HFF-Myc (cell line): ENCODE data around the gene OR2D3.
"Not testable (repeated sequence)": the region's sequence is repeated elsewhere in the genome, so short reads cannot be mapped to it uniquely, and the experiment has no call there.

Experiments used
- DNase-seq: peaks from one replicate; pipeline ENCODE4 v3.0.0-alpha.2; 2011; ENCODE audit warnings: low read depth; ENCODE audit errors: extremely low read depth
- H3K4me3 ChIP-seq: replicated peaks from 2 replicates; pipeline ENCODE4 v1.5.1; 2011; ENCODE audit warnings: low read depth, mild to moderate bottlenecking, control low read depth, low read length
- TF ChIP-seq, protein P1 (sequence below): IDR thresholded peaks from 2 replicates; pipeline ENCODE4 v1.5.1; 2012; ENCODE audit warnings: mild to moderate bottlenecking, low read depth, low read length, control low read depth; ENCODE audit errors: missing control alignments

The OR2D3 gene, protein sequence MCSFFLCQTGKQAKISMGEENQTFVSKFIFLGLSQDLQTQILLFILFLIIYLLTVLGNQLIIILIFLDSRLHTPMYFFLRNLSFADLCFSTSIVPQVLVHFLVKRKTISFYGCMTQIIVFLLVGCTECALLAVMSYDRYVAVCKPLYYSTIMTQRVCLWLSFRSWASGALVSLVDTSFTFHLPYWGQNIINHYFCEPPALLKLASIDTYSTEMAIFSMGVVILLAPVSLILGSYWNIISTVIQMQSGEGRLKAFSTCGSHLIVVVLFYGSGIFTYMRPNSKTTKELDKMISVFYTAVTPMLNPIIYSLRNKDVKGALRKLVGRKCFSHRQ

DNA sequence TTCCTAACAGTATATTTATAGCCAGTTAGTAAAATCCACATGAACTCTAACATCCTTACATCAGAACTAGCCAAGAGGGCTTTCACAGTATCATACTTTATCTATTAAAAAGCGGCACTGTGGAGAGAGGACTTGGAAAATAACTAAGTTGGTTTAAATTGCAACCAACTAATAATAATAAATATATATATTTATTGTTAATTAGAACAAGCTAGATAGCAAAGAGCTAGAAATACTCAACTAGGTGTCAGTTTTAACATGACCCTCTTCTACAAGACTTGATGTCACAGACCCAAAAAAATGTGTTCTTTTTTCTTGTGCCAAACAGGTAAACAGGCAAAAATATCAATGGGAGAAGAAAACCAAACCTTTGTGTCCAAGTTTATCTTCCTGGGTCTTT is at the start of gene OR2D3:
Gene OR2D3 (plus strand): TSS at position 301 of the 400 bp plus-strand sequence. CDS start 0 bp downstream, at position 301.
- no peak within 1 kb of the TSS for H3K4me3 ChIP-seq
- TF ChIP-seq, protein P1, sequence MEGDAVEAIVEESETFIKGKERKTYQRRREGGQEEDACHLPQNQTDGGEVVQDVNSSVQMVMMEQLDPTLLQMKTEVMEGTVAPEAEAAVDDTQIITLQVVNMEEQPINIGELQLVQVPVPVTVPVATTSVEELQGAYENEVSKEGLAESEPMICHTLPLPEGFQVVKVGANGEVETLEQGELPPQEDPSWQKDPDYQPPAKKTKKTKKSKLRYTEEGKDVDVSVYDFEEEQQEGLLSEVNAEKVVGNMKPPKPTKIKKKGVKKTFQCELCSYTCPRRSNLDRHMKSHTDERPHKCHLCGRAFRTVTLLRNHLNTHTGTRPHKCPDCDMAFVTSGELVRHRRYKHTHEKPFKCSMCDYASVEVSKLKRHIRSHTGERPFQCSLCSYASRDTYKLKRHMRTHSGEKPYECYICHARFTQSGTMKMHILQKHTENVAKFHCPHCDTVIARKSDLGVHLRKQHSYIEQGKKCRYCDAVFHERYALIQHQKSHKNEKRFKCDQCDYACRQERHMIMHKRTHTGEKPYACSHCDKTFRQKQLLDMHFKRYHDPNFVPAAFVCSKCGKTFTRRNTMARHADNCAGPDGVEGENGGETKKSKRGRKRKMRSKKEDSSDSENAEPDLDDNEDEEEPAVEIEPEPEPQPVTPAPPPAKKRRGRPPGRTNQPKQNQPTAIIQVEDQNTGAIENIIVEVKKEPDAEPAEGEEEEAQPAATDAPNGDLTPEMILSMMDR: no peak
- no peak for DNase-seq

DNA sequence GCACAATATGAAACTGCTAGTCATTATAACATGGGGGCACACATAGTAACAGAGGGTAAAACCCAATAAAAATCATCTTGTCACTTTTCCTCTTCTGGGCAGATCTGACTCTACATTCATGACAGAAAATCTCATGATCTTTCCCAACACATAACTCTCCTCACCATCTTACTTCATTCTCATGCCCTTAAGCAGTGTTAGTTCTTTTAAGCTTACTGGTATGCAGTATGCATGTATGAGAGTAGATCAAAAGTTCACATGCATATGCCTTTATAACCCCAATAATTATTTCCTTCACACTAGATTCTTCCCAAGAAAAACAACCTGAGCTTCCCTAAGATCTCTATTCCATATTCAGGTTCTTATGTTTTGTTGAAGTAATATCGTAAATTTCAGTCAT is 49.5 kb upstream of the OR2D3 start:
- TF ChIP-seq, protein P1: no peak
- DNase-seq: no peak
- H3K4me3 ChIP-seq: no peak overlapping the region

DNA sequence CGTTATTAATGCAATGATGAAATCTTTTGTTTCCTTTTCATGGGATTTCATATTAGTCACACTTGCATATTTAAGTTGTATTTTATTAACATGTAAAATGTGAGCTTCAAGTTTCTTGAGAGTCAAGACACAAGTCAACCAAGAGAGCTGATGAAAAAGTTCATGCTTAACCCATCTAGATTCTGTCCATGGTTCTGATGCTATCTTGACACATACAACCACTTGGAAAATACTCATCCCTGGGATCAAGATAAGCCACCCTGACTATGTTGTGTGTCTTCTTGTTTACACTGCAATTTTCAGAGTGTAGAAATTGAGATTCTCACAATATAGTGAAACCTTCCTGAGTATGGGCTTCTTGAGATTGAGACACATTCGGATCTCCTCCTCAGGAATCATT is 45.0 kb upstream of the OR2D3 start:
- no peak overlapping the region for H3K4me3 ChIP-seq
- DNase-seq: no peak
- TF ChIP-seq, protein P1: no peak

DNA sequence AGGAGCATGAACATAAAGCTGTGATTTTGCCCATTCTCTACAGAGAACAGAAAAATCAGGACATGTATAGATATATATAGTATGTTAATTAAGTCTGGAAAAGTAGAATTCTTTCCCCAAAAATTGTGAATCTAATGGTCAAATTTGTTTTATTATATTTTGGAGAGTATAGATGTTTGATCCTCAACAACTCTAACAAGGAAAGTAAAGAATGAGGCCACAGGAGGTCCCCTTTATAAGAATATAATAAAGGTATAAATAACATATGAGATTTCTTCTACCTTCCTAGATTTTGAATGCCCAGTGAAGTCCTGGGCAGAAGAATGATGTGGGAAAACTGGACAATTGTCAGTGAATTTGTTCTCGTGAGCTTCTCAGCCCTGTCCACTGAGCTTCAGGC is 44.5 kb upstream of the OR2D3 start, which contains the start of gene OR10A4:
Gene OR10A4 (plus strand): TSS at position 301 of the 400 bp plus-strand sequence. CDS start 23 bp downstream, at position 324.
- no peak for DNase-seq
- H3K4me3 ChIP-seq: no peak within 1 kb of the TSS
- TF ChIP-seq, protein P1: no peak

DNA sequence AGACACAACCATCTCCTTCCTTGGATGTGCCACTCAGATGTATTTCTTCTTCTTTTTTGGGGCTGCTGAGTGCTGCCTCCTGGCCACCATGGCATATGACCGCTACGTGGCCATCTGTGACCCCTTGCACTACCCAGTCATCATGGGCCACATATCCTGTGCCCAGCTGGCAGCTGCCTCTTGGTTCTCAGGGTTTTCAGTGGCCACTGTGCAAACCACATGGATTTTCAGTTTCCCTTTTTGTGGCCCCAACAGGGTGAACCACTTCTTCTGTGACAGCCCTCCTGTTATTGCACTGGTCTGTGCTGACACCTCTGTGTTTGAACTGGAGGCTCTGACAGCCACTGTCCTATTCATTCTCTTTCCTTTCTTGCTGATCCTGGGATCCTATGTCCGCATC is 43.9 kb upstream of the OR2D3 start:
- TF ChIP-seq, protein P1: no peak
- H3K4me3 ChIP-seq: no peak overlapping the region
- no peak for DNase-seq

DNA sequence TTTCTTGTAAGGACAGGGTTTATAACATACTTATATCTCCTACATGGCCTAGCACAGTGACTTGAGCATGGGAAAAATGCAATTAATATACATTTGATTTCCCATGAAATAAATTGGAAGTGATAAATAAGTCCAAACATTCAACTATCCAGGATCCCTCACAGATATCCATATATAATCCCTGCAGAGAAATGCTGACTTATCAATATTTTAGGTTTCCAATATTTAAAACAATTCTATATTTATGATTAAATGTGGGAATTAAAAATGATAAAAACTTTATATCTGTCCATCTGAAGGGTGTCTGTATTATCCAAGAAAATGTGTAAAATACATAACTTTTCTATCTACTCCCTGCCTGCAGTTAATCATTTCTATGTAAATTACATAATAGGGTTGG is 38.1 kb upstream of the OR2D3 start:
- H3K4me3 ChIP-seq: no peak overlapping the region
- TF ChIP-seq, protein P1: no peak

DNA sequence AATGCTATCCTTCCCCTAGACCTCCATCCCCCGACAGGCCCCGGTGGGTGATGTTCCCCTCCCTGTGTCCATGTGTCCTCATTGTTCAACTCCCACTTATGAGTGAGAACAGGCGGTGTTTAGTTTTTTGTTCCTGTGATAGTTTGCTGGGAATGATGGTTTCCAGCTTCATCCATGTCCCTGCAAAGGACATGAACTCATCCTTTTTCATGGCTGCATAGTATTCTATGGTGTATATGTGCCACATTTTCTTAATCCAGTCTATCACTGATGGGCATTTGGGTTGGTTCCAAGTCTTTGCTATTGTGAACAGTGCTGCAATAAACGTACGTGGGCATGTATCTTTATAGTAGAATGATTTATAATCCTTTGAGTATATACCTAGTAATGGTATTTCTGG is 33.1 kb upstream of the OR2D3 start:
- DNase-seq, H3K4me3 ChIP-seq: not testable (repeated sequence)

More for the DNA sequence above, 38.1 kb upstream of the OR2D3 start:
- DNase-seq: no peak
